Left renal cortex interstitium (tissue), 4 donors: ENCODE results near the gene SIX3. TPM values are rescaled to one million over a fixed set of nuclear protein-coding genes. Genes with fewer than 3 reads are reported as not detected.

Experiments used
- DNase-seq, 4 donors: peaks; one replicate each; pipeline ENCODE4 v3.0.0-alpha.2; 2013; ENCODE audit warnings: low read depth in 4 of 4, low spot score in 2 of 4, missing footprints in 1 of 4
- polyA plus RNA-seq, 4 donors: library from polyadenylated mRNA; unstranded; fragments of 120-200 nt; gene quantifications; one replicate each; pipeline ENCODE4 v1.2.1, GENCODE V29; 2013; ENCODE audit not compliant: insufficient read length in 4 of 4

Gene SIX3
- polyA plus RNA-seq, 4 donors = not detected

- no peak for DNase-seq
These were observed 39.5 kb downstream of the SIX3 start for GRCh38 chr2:44980751-44981713.

- peak in 2 of 4 donors; percentile 75 to 84 for DNase-seq
These were observed 40.2 kb downstream of the SIX3 start for GRCh38 chr2:44981714-44982108.

DNA sequence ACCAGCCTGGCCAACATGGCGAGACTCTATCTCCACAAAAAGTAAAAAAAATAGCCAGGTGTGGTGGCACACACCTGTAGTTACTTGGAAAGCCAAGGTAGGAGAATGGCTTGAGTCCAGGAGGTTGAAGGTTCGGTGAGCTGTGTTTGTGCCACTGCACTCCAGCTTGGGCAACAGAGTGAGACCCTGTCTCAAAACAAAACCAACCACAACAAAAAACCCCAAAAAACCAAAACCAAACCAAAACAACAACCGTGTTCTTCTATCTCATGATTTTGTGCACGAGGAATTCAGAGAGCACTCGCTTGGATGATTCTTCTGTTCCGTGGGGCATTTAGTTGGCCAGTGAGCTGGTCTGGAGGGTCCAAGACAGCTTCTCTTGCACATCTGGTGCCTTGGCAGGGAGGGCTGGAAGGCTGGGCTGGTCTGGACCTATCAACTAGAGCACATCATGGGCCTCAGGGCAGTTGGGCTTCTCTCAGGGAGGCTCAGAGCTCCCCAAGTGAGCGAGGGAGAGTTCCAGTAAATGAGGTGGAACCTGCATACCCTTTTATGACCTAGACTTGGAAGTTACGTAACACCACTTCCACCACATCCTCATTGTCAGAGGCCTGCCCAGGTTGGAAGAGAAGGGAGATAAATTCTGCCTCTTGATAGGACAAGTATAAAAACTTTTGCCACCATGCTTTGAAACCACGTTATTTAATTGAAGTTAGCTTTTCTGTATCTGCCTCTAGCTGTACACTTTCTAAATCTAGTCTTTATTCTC lies 42.5 kb downstream of the SIX3 start:
- DNase-seq = no peak

- no peak for DNase-seq
These were observed 47.7 kb downstream of the SIX3 start for GRCh38 chr2:44989176-44989575.

DNA sequence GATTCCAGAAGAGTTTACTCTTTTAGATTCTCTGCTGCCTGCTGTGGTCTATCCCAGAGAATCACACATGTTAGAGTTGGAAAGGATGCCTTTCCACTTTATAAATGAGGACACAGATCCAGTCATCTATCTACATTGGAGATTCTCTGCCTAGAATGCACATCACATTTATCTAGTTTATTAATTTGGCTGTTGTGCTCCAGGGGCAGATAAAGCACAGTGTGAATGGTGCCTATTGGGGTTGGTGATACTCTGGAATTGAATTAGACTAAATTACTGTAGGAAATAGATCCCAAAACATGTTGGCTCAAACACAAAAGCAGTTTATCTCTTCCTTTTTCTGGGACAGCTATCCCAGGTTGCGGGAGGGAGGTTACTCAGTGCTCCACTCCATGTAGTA lies 52.9 kb downstream of the SIX3 start:
- DNase-seq = no peak

Other genes starting within 250 kb of the SIX3 start
- 10 to 100 TPM; 19.3 to 44.4 (median 28.6) TPM for gene SIX2, start 67.8 kb downstream of the SIX3 start, polyA plus RNA-seq